ENCODE results near the gene MTAP.

The MTAP gene

GRCh38 chr9:21866302-21866701, 63.9 kb downstream of the MTAP start:
- Histone ChIP-seq H3K27me3 (replicated peaks; ENCODE audit: insufficient read depth, low read length) (no peaks in the 10 kb centered on the region), H4K20me1 (ENCODE audit: insufficient read depth, low read length) (no peaks in the 10 kb centered on the region), H3K79me2 (ENCODE audit: low read length) (no peaks in the 10 kb centered on the region), H3K4me3 (ENCODE audit: low read length) (no peak overlapping the region), H3K9ac (ENCODE audit: low read length) (no peak overlapping the region), H2AFZ (ENCODE audit: low read length) (no peak overlapping the region), H3K27ac (ENCODE audit: low read length) (no peak overlapping the region), H3K4me1 (ENCODE audit: low read length) (no peaks in the 10 kb centered on the region), H3K36me3 (replicated peaks; ENCODE audit: insufficient read depth, low read length) (no peaks in the 10 kb centered on the region), H3K9me2 (replicated peaks; ENCODE audit: insufficient read depth, low read length) (no peaks in the 10 kb centered on the region), H3K4me2 (ENCODE audit: low read depth, low read length) (no peak overlapping the region), H3K9me3 (replicated peaks; ENCODE audit: insufficient read depth, low read length) (no peaks in the 10 kb centered on the region), H3F3A (ENCODE audit: insufficient read depth, low read length) (no peaks in the 10 kb centered on the region)
- TF ChIP-seq EZH2phosphoT487 (IDR thresholded peaks at IDR 0.05; ENCODE audit: low read length) (no peak), EZH2 (optimal IDR thresholded peaks at IDR 0.05; ENCODE audit: low read depth, low read length) (no peak), CTCF (IDR thresholded peaks at IDR 0.05; ENCODE audit: low read length) (no peak)
- no peak for DNase-seq

- Histone ChIP-seq H4K20me1 (ENCODE audit: insufficient read depth, low read length) (no peaks in the 10 kb centered on the region), H3K4me2 (ENCODE audit: low read depth, low read length) (no peak overlapping the region), H3F3A (ENCODE audit: insufficient read depth, low read length) (no peaks in the 10 kb centered on the region), H3K27me3 (replicated peaks; ENCODE audit: insufficient read depth, low read length) (no peaks in the 10 kb centered on the region), H3K79me2 (ENCODE audit: low read length) (no peaks in the 10 kb centered on the region), H3K9me3 (replicated peaks; ENCODE audit: insufficient read depth, low read length) (no peaks in the 10 kb centered on the region), H3K27ac (ENCODE audit: low read length) (no peak overlapping the region), H3K9me2 (replicated peaks; ENCODE audit: insufficient read depth, low read length) (no peaks in the 10 kb centered on the region), H3K4me1 (ENCODE audit: low read length) (no peaks in the 10 kb centered on the region), H3K36me3 (replicated peaks; ENCODE audit: insufficient read depth, low read length) (no peaks in the 10 kb centered on the region), H2AFZ (ENCODE audit: low read length) (no peak overlapping the region), H3K4me3 (ENCODE audit: low read length) (no peak overlapping the region), H3K9ac (ENCODE audit: low read length) (no peak overlapping the region)
- no peak for TF ChIP-seq CTCF (IDR thresholded peaks at IDR 0.05; ENCODE audit: low read length)
- no peak for TF ChIP-seq EZH2phosphoT487 (IDR thresholded peaks at IDR 0.05; ENCODE audit: low read length)
- TF ChIP-seq EZH2 (optimal IDR thresholded peaks at IDR 0.05; ENCODE audit: low read depth, low read length) = no peak
- no peak for DNase-seq
Measured at GRCh38 chr9:21871256-21871975, 69.0 kb downstream of the MTAP start.

- DNase-seq = no peak
- H3K4me2 ChIP-seq (ENCODE audit: low read depth, low read length) = no peak overlapping the region
- no peak for TF ChIP-seq CTCF (IDR thresholded peaks at IDR 0.05; ENCODE audit: low read length)
- TF ChIP-seq EZH2phosphoT487 (IDR thresholded peaks at IDR 0.05; ENCODE audit: low read length) = no peak
- TF ChIP-seq EZH2 (optimal IDR thresholded peaks at IDR 0.05; ENCODE audit: low read depth, low read length) = no peak
- H3K4me1 ChIP-seq (ENCODE audit: low read length) = no peaks in the 10 kb centered on the region
- no peak overlapping the region for H3K4me3 ChIP-seq (ENCODE audit: low read length)
- H3K27ac ChIP-seq (ENCODE audit: low read length) = no peak overlapping the region
- H3K9me2 ChIP-seq (replicated peaks; ENCODE audit: insufficient read depth, low read length) = no peaks in the 10 kb centered on the region
- no peaks in the 10 kb centered on the region for H3K27me3 ChIP-seq (replicated peaks; ENCODE audit: insufficient read depth, low read length)
- no peaks in the 10 kb centered on the region for H3F3A ChIP-seq (ENCODE audit: insufficient read depth, low read length)
- H4K20me1 ChIP-seq (ENCODE audit: insufficient read depth, low read length) = no peaks in the 10 kb centered on the region
- no peaks in the 10 kb centered on the region for H3K36me3 ChIP-seq (replicated peaks; ENCODE audit: insufficient read depth, low read length)
- H3K79me2 ChIP-seq (ENCODE audit: low read length) = no peaks in the 10 kb centered on the region
- H2AFZ ChIP-seq (ENCODE audit: low read length) = no peak overlapping the region
- no peak overlapping the region for H3K9ac ChIP-seq (ENCODE audit: low read length)
- no peaks in the 10 kb centered on the region for H3K9me3 ChIP-seq (replicated peaks; ENCODE audit: insufficient read depth, low read length)
Measured at GRCh38 chr9:21872696-21873095, 70.3 kb downstream of the MTAP start.

Data from MM.1S (cell line).